Mucosa of stomach (tissue), 1 donor: ENCODE measurements around the gene CCHCR1.
"Not testable (repeated sequence)": the region's sequence is repeated elsewhere in the genome, so short reads cannot be mapped to it uniquely, and the experiment has no call there.

ENCODE experiments used
- H3K27me3 ChIP-seq: one replicate; pipeline ENCODE4 v1.7.0; 2013; ENCODE audit warnings: mild to moderate bottlenecking, low read length; ENCODE audit not compliant: control insufficient read depth, insufficient read depth
- H3K36me3 ChIP-seq: one replicate; pipeline ENCODE4 v1.7.0; 2013; ENCODE audit warnings: low read length; ENCODE audit not compliant: control insufficient read depth, insufficient read depth
- H3K4me1 ChIP-seq: one replicate; pipeline ENCODE4 v1.7.0; 2013; ENCODE audit warnings: mild to moderate bottlenecking, low read length; ENCODE audit not compliant: control insufficient read depth, insufficient read depth
- H3K4me3 ChIP-seq: one replicate; pipeline ENCODE4 v1.7.0; 2013; ENCODE audit warnings: low read length
- H3K9ac ChIP-seq: one replicate; pipeline ENCODE4 v1.7.0; 2013; ENCODE audit warnings: mild to moderate bottlenecking, low read length, moderate library complexity
- H3K9me3 ChIP-seq: one replicate; pipeline ENCODE4 v1.7.0; 2013; ENCODE audit warnings: mild to moderate bottlenecking, low read length, moderate library complexity; ENCODE audit not compliant: control insufficient read depth
- donor health status: Pancreatic carcinoma.

Gene CCHCR1

GRCh38 chr6:31168606-31169005 is 11.0 kb upstream of the CCHCR1 start:
- Histone ChIP-seq H3K9me3 (no peaks in the 10 kb centered on the region), H3K4me1 (peaks cover 19% of the 10 kb centered on the region), H3K4me3 (no peak overlapping the region), H3K36me3 (no peaks in the 10 kb centered on the region), H3K9ac (no peak overlapping the region), H3K27me3 (no peaks in the 10 kb centered on the region)

DNA sequence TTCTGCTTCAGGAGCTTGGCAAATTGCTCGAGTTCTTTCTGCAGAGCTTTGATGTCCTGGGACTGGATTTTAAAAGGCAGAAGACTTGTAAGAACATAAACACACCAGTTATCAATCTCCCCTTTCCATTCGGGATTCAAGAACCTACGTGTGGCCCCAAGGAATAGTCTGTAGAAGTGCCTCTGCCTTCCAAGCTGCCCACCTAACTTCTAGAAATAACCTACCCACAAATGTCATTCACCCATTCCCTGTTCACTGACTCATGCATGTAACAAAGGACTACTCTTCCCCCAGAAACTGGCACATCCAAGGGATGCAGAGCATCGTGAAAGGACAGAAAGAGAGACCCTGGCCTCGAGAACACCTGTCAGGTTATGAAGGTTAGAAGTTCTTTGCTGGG is 8.4 kb upstream of the CCHCR1 start:
- Histone ChIP-seq H3K9me3 (no peaks in the 10 kb centered on the region), H3K36me3 (no peaks in the 10 kb centered on the region), H3K9ac (no peak overlapping the region), H3K27me3 (no peaks in the 10 kb centered on the region), H3K4me1 (peaks cover 15% of the 10 kb centered on the region), H3K4me3 (no peak overlapping the region)

DNA sequence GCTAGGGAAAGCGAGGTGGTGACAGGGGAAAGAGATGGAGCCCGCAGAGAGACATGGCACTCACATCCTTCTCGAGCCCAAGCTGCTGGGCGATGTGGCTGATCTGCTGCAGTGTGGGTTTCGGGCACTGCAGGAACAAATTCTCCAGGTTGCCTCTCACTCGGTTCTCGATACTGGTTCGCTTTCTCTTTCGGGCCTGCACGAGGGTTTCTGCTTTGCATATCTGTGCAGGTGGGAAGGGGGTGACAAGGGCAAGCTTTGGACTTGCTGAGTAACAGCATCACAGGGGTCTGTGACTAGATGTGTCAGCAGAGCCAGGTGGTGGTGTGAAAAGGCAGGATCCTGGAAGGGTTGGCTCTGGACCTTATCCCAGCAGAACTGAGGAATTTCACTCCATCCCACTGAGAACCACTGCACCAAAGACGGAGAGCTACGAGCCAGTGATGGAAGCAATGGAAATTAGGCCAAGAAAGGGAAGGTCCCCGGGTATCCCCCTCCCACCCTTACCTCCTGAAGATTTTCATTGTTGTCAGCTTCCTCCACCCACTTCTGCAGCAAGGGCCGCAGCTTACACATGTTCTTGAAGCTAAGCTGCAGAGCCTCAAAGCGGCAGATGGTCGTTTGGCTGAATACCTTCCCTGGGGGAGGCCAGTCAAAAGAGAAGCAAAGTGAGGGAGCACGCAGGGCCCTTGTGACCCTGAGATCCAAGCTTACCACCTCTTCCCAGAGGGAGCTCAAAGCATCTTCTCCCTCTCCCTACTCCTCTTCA is 7.6 kb upstream of the CCHCR1 start:
- H3K9me3 ChIP-seq, H3K36me3 ChIP-seq, H3K4me3 ChIP-seq, H3K27me3 ChIP-seq, H3K9ac ChIP-seq: not testable (repeated sequence)
- peaks cover 12% of the 10 kb centered on the region for H3K4me1 ChIP-seq

GRCh38 chr6:31164475-31165063 is 7.0 kb upstream of the CCHCR1 start:
- H3K4me3 ChIP-seq, H3K4me1 ChIP-seq, H3K36me3 ChIP-seq, H3K9ac ChIP-seq, H3K9me3 ChIP-seq, H3K27me3 ChIP-seq: not testable (repeated sequence)

DNA sequence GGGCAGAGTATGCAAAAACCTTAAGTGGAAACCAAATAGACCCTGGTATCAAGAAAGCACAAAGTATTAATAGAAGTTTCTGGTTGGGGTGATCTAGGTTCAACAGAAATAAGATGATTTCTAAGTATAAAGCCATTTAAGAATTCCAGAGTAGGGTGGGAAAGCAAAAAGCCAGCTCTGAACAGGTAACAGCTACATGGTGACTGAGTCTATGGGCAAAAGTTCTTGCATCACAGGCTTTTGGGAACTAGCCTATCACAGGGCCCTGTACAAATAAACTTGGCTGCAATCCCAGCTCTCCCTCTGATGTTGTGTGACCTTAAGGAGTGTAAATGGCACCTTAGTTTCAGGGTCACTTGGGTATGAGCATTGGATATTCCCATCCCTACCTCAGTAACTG is 6.3 kb upstream of the CCHCR1 start:
- Histone ChIP-seq H3K36me3 (no peaks in the 10 kb centered on the region), H3K9me3 (no peaks in the 10 kb centered on the region), H3K9ac (no peak overlapping the region), H3K4me3 (no peak overlapping the region), H3K4me1 (peaks cover 8% of the 10 kb centered on the region), H3K27me3 (no peaks in the 10 kb centered on the region)

DNA sequence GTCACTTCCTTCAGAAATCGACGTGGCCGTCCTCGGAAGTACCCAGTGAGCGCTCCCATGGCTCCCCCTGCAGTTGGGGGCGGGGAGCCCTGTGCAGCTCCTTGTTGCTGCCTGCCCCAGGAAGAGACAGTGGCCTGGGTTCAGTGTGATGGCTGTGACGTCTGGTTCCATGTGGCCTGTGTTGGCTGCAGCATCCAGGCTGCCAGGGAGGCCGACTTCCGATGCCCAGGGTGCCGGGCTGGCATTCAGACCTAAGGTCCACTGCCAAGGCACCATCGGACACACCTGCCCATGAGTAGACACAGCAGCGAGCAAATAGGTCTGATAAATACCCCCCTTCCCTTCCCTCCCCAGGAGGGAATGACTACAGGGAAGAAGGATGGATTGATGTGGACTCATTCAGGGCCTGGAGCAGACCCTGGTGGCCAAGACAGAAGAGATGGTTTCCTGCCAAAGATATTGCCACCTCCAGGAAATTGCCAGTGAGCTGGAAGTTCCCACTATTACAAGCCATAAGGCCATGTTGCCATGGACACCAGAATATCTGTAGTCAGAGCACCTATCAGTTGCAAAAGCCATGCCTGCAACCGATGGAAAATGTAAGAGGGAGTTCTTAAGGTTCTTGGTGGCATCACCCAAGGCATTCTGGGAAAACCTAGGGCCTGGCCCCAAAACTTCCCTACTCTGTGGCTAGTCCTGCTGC is 5.0 kb upstream of the CCHCR1 start:
- H3K9ac ChIP-seq = no peak overlapping the region

GRCh38 chr6:31161216-31162126 is 3.9 kb upstream of the CCHCR1 start:
- Histone ChIP-seq H3K9me3 (no peaks in the 10 kb centered on the region), H3K27me3 (no peaks in the 10 kb centered on the region), H3K9ac (no peak overlapping the region), H3K36me3 (no peaks in the 10 kb centered on the region), H3K4me1 (peaks cover 22% of the 10 kb centered on the region), H3K4me3 (no peak overlapping the region)

More for the DNA sequence above, 5.0 kb upstream of the CCHCR1 start:
- H3K36me3 ChIP-seq = no peaks in the 10 kb centered on the region
- H3K27me3 ChIP-seq = no peaks in the 10 kb centered on the region
- H3K4me1 ChIP-seq = peaks cover 12% of the 10 kb centered on the region
- no peaks in the 10 kb centered on the region for H3K9me3 ChIP-seq
- no peak overlapping the region for H3K4me3 ChIP-seq

- Histone ChIP-seq H3K36me3 (no peaks in the 10 kb centered on the region), H3K9me3 (no peaks in the 10 kb centered on the region), H3K27me3 (no peaks in the 10 kb centered on the region), H3K9ac (peak overlapping the region; percentile 89), H3K4me1 (peaks cover 22% of the 10 kb centered on the region), H3K4me3 (peak overlapping the region; percentile 61)
Measured at GRCh38 chr6:31158863-31159855, 1.6 kb upstream of the CCHCR1 start.

- Histone ChIP-seq H3K4me3 (peak within 1 kb of the TSS; percentile 61), H3K36me3 (no peaks in the 10 kb centered on the region), H3K4me1 (peaks cover 22% of the 10 kb centered on the region), H3K27me3 (no peaks in the 10 kb centered on the region), H3K9ac (peak within 1 kb of the TSS; percentile 89), H3K9me3 (no peaks in the 10 kb centered on the region)
Measured at GRCh38 chr6:31158140-31158862, 699 bp upstream of the CCHCR1 start, which contains the start of gene TCF19. Gene TCF19 (plus strand): TSS chr6:31158589. CDS start chr6:31159470, 881 bp downstream.

DNA sequence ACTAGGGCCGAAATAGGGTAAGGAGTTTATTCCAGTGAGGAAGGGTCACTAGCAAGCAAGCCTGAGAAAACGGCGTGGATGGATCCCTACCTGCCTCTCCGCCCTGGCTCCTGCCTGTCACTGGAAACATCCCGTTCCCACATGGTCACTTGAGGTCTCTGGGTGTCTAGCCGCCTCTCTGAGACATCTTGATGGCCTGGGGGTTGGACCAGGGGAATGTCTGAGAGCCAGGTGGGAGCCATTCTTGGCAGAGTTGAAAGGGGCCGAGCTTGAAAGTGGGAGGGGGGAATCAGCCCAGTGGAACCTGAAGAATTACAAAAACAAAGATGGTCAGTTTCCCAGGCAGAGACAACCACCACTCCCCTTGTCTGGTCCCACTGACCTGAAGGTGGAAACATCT is 961 bp downstream of the CCHCR1 start:
- Histone ChIP-seq H3K27me3 (no peaks in the 10 kb centered on the region), H3K9me3 (no peaks in the 10 kb centered on the region), H3K4me1 (peaks cover 22% of the 10 kb centered on the region), H3K4me3 (no peak overlapping the region), H3K36me3 (no peaks in the 10 kb centered on the region), H3K9ac (no peak overlapping the region)
